ENCODE results near the gene MYL1.

The MYL1 gene

DNA sequence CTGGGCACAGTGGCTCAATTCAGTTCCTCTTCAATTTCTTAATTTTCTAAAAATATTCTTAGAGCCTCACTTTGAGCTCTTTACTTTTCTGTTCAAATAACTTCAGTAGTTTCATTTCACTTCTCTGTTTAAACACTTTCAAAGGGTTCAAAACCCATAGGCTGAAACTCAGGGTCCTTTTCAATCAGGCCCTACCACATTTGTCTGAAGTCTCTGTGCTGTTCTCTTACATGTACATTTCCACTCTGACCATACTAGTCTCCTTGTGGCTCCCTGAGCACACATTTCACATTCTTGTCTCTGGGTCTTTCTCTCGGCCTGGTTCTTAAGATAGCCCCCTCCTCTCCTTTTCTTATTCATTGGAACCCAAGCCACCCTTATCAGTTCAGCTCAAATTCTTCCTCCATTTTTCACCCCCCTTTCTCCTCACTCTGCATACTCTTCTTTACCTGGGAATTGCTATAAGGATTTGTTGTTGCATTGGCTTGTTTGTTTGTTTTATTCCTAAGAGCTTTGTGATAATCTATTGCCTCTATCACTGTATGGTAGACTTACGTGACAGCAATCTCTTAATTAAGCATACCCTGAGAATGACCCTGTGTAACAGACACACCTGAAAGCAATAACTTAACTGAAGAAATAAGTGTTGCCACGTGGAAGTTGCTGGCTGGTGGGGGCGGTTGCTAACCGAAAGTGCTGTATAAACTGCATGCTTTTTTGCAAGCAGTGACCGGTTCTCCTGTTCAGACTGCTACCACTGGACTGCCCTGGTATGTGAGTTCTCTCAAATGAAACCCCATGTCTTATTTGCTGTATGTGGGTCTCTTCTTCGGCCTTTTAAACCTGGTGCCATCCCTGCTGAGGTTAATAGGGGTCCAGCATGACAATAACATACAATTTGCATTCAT lies 62.0 kb downstream of the MYL1 start:
- ATAC-seq (replicated peaks), result no peak

GRCh38 chr2:210250622-210251021 lies 64.4 kb downstream of the MYL1 start:
- Mint-ChIP-seq H3K36me3 (ENCODE audit: insufficient read depth) (peaks cover 3% of the 10 kb centered on the region), H3K27ac (no peak overlapping the region), H3K4me3 (no peak overlapping the region), H3K9me3 (no peaks in the 10 kb centered on the region), H3K27me3 (peaks cover 0 to 10% of the 10 kb centered on the region in 2 donors), H3K4me1 (ENCODE audit: low read depth in 2 of 2) (no peaks in the 10 kb centered on the region)
- ATAC-seq (replicated peaks) (no peak), DNase-seq (no peak)

More for the DNA sequence above, 62.0 kb downstream of the MYL1 start:
- no peak overlapping the region for H3K27ac Mint-ChIP-seq
- no peak for DNase-seq
- no peaks in the 10 kb centered on the region for H3K4me1 Mint-ChIP-seq (ENCODE audit: low read depth in 2 of 2)
- no peak overlapping the region for H3K4me3 Mint-ChIP-seq
- peaks cover 3% of the 10 kb centered on the region for H3K36me3 Mint-ChIP-seq (ENCODE audit: insufficient read depth)
- no peaks in the 10 kb centered on the region for H3K9me3 Mint-ChIP-seq
- no peaks in the 10 kb centered on the region for H3K27me3 Mint-ChIP-seq
